Measurements from ENCODE around the gene AMFR.

The AMFR gene

GRCh38 chr16:56368545-56368944, 56.8 kb downstream of the AMFR start:
- H3K4me2 ChIP-seq (ENCODE audit: low read length) = no peak overlapping the region
- H3K79me2 ChIP-seq = peaks cover 13% of the 10 kb centered on the region
- H3K9ac ChIP-seq = no peak overlapping the region
- no peak overlapping the region for H3K27ac ChIP-seq
- H3K36me3 ChIP-seq (ENCODE audit: control insufficient read depth, insufficient read depth, low read length) = no peaks in the 10 kb centered on the region
- no peaks in the 10 kb centered on the region for H3K9me3 ChIP-seq (ENCODE audit: control insufficient read depth, low read length)
- H3K27me3 ChIP-seq (ENCODE audit: control insufficient read depth, insufficient read depth, low read length) = no peaks in the 10 kb centered on the region
- H2AFZ ChIP-seq = no peak overlapping the region
- H3K4me1 ChIP-seq = peaks cover 46% of the 10 kb centered on the region
- TF ChIP-seq CTCF (IDR thresholded peaks at IDR 0.05) = no peak
- H3K4me3 ChIP-seq (ENCODE audit: low read depth, low read length) = no peak overlapping the region

GRCh38 chr16:56367764-56368163, 57.6 kb downstream of the AMFR start:
- peaks cover 13% of the 10 kb centered on the region for H3K79me2 ChIP-seq
- H3K4me2 ChIP-seq (ENCODE audit: low read length) = no peak overlapping the region
- no peak overlapping the region for H3K27ac ChIP-seq
- H3K27me3 ChIP-seq (ENCODE audit: control insufficient read depth, insufficient read depth, low read length) = no peaks in the 10 kb centered on the region
- TF ChIP-seq CTCF (IDR thresholded peaks at IDR 0.05) = no peak
- H3K4me1 ChIP-seq = peaks cover 39% of the 10 kb centered on the region
- no peak overlapping the region for H2AFZ ChIP-seq
- no peak overlapping the region for H3K9ac ChIP-seq
- no peaks in the 10 kb centered on the region for H3K36me3 ChIP-seq (ENCODE audit: control insufficient read depth, insufficient read depth, low read length)
- no peak overlapping the region for H3K4me3 ChIP-seq (ENCODE audit: low read depth, low read length)
- no peaks in the 10 kb centered on the region for H3K9me3 ChIP-seq (ENCODE audit: control insufficient read depth, low read length)

- Histone ChIP-seq H3K9me3 (ENCODE audit: control insufficient read depth, low read length) (no peaks in the 10 kb centered on the region), H3K9ac (no peak overlapping the region), H3K4me1 (peaks cover 30% of the 10 kb centered on the region), H3K27ac (no peak overlapping the region), H2AFZ (no peak overlapping the region), H3K79me2 (peaks cover 13% of the 10 kb centered on the region), H3K27me3 (ENCODE audit: control insufficient read depth, insufficient read depth, low read length) (no peaks in the 10 kb centered on the region), H3K4me2 (ENCODE audit: low read length) (no peak overlapping the region), H3K36me3 (ENCODE audit: control insufficient read depth, insufficient read depth, low read length) (no peaks in the 10 kb centered on the region), H3K4me3 (ENCODE audit: low read depth, low read length) (no peak overlapping the region)
- TF ChIP-seq CTCF (IDR thresholded peaks at IDR 0.05) = no peak
Observed at GRCh38 chr16:56366945-56367344, 58.4 kb downstream of the AMFR start.

- Histone ChIP-seq H3K27me3 (ENCODE audit: control insufficient read depth, insufficient read depth, low read length) (no peaks in the 10 kb centered on the region), H3K36me3 (ENCODE audit: control insufficient read depth, insufficient read depth, low read length) (no peaks in the 10 kb centered on the region), H3K4me1 (peaks cover 18% of the 10 kb centered on the region), H2AFZ (no peak overlapping the region), H3K27ac (no peak overlapping the region), H3K9ac (no peak overlapping the region), H3K9me3 (ENCODE audit: control insufficient read depth, low read length) (no peaks in the 10 kb centered on the region), H3K79me2 (peaks cover 13% of the 10 kb centered on the region), H3K4me2 (ENCODE audit: low read length) (no peak overlapping the region), H3K4me3 (ENCODE audit: low read depth, low read length) (no peak overlapping the region)
- no peak for TF ChIP-seq CTCF (IDR thresholded peaks at IDR 0.05)
Observed at GRCh38 chr16:56365552-56365951, 59.8 kb downstream of the AMFR start.

- TF ChIP-seq CTCF (IDR thresholded peaks at IDR 0.05) = no peak
- Histone ChIP-seq H3K4me1 (peaks cover 12% of the 10 kb centered on the region), H3K36me3 (ENCODE audit: control insufficient read depth, insufficient read depth, low read length) (no peaks in the 10 kb centered on the region), H2AFZ (no peak overlapping the region), H3K4me2 (ENCODE audit: low read length) (no peak overlapping the region), H3K9me3 (ENCODE audit: control insufficient read depth, low read length) (no peaks in the 10 kb centered on the region), H3K79me2 (peaks cover 13% of the 10 kb centered on the region), H3K27ac (no peak overlapping the region), H3K27me3 (ENCODE audit: control insufficient read depth, insufficient read depth, low read length) (no peaks in the 10 kb centered on the region), H3K9ac (no peak overlapping the region), H3K4me3 (ENCODE audit: low read depth, low read length) (no peak overlapping the region)
Observed at GRCh38 chr16:56364865-56365264, 60.5 kb downstream of the AMFR start.

Measured in parathyroid adenoma (tissue), 2 donors.